ENCODE data around the gene HSD17B12. TPM values are rescaled to one million over a fixed set of nuclear protein-coding genes. Genes with fewer than 3 reads are reported as not detected.

The HSD17B12 gene
- total RNA-seq, 1 experiment from 2014 or later = 307 TPM

DNA sequence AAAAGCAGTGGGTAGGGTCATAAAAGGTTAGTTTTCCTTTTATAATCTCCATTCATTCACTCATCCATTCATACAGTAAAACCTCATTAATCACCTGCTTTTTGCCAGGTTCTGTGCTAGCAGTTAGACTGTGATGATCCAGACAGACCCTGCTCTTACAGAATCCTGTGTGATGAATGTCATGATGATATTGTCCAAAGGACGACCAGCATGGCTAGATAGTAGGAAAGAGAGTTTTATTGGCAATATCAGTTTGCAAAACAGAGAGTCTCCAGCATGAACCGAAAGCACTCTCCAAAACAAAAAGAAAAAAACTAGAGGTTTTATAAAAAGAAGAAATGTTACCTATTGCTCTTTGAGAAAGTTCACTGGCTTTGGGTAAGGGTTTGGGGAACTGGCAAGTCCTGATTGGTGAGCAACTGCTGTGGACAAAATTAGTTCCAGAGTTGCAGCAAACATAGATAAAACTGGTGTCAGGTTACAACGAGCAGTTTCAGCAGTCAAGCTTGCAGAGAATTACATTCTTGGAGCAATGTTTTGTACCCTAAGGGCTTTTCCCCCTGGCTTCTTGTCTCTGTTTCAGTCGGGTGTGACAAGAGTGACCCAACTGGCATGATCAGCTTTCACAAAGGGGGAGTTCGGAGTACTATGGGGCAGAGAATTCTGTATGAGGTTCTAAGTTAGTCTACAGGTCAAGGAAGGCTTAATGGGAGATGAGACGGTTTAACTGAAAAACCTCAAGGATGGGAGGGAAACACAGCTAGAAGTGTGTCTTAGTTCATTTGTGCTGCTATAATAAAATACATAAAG is 58.3 kb downstream of the HSD17B12 start:
- H3K27me3 ChIP-seq (replicated peaks; ENCODE audit: insufficient read depth, low read depth, low read length, poor library complexity) = no peaks in the 10 kb centered on the region
- H3K9me3 ChIP-seq (ENCODE audit: low read depth, low read length, poor library complexity, severe bottlenecking) = no peaks in the 10 kb centered on the region
- BruUV-seq (replicated peaks) = no TSS peak
- peak; percentile 90 for DNase-seq (ENCODE audit: low spot score)
- H3K36me3 ChIP-seq (ENCODE audit: insufficient read depth, low read length, poor library complexity, severe bottlenecking) = peaks cover 25% of the 10 kb centered on the region
- peak overlapping the region; percentile 4 for H3K4me3 ChIP-seq (ENCODE audit: low read depth, low read length, poor library complexity, severe bottlenecking)
- ChIA-PET CTCF (interaction anchor here (0.6 kb wide), 1 partner anchor 165 kb away, joined by 3 read pairs; no protein-coding TSS in a partner anchor), POLR2A (ENCODE audit: low non-redundant PET) (no interaction called here)
- peaks cover 47% of the 10 kb centered on the region for H3K4me1 ChIP-seq (ENCODE audit: insufficient read depth, low read length, poor library complexity, severe bottlenecking)
- peak overlapping the region; percentile 68 for H3K27ac ChIP-seq (ENCODE audit: low read depth, low read length, poor library complexity, severe bottlenecking)
- intact Hi-C loops (cut with micrococcal nuclease; ENCODE audit: unreplicated experiment) = no loop called here
- no peak for TF ChIP-seq EZH2 (IDR thresholded peaks at IDR 0.05; ENCODE audit: borderline replicate concordance, low read depth, low read length, poor library complexity, severe bottlenecking)
- TF ChIP-seq, protein P1, sequence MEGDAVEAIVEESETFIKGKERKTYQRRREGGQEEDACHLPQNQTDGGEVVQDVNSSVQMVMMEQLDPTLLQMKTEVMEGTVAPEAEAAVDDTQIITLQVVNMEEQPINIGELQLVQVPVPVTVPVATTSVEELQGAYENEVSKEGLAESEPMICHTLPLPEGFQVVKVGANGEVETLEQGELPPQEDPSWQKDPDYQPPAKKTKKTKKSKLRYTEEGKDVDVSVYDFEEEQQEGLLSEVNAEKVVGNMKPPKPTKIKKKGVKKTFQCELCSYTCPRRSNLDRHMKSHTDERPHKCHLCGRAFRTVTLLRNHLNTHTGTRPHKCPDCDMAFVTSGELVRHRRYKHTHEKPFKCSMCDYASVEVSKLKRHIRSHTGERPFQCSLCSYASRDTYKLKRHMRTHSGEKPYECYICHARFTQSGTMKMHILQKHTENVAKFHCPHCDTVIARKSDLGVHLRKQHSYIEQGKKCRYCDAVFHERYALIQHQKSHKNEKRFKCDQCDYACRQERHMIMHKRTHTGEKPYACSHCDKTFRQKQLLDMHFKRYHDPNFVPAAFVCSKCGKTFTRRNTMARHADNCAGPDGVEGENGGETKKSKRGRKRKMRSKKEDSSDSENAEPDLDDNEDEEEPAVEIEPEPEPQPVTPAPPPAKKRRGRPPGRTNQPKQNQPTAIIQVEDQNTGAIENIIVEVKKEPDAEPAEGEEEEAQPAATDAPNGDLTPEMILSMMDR (conservative IDR thresholded peaks at IDR 0.05; ENCODE audit: low read depth, low read length) = no peak

DNA sequence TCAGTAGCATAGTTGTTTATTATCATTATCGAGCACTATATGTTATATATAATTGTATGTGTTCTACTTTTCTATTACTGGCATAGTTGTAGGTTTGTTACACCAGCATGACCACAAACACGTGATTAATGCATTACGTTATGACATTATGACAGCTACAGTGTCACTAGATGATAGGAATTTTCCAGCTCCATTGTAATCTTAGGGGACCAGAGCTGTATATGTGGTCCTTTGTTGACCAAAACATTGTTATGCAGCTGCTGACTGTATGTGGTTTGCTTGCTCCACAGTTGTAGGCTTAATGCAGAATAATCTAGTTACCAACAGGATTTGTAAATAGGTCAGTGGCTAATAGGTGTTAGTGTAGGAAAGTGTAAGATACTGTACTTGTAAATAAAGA is 66.1 kb downstream of the HSD17B12 start:
- H3K27ac ChIP-seq (ENCODE audit: low read depth, low read length, poor library complexity, severe bottlenecking) = no peak overlapping the region
- CTCF ChIA-PET = no interaction called here
- BruUV-seq (replicated peaks) = no TSS peak
- no peaks in the 10 kb centered on the region for H3K27me3 ChIP-seq (replicated peaks; ENCODE audit: insufficient read depth, low read depth, low read length, poor library complexity)
- no peak overlapping the region for H3K4me3 ChIP-seq (ENCODE audit: low read depth, low read length, poor library complexity, severe bottlenecking)
- DNase-seq (ENCODE audit: low spot score) = no peak
- peaks cover 21% of the 10 kb centered on the region for H3K36me3 ChIP-seq (ENCODE audit: insufficient read depth, low read length, poor library complexity, severe bottlenecking)
- no peaks in the 10 kb centered on the region for H3K9me3 ChIP-seq (ENCODE audit: low read depth, low read length, poor library complexity, severe bottlenecking)
- TF ChIP-seq EZH2 (IDR thresholded peaks at IDR 0.05; ENCODE audit: borderline replicate concordance, low read depth, low read length, poor library complexity, severe bottlenecking) = no peak
- TF ChIP-seq, protein P1 (conservative IDR thresholded peaks at IDR 0.05; ENCODE audit: low read depth, low read length) = no peak
- no peaks in the 10 kb centered on the region for H3K4me1 ChIP-seq (ENCODE audit: insufficient read depth, low read length, poor library complexity, severe bottlenecking)
- POLR2A ChIA-PET (ENCODE audit: low non-redundant PET) = no interaction called here
- intact Hi-C loops (cut with micrococcal nuclease; ENCODE audit: unreplicated experiment) = no loop called here

DNA sequence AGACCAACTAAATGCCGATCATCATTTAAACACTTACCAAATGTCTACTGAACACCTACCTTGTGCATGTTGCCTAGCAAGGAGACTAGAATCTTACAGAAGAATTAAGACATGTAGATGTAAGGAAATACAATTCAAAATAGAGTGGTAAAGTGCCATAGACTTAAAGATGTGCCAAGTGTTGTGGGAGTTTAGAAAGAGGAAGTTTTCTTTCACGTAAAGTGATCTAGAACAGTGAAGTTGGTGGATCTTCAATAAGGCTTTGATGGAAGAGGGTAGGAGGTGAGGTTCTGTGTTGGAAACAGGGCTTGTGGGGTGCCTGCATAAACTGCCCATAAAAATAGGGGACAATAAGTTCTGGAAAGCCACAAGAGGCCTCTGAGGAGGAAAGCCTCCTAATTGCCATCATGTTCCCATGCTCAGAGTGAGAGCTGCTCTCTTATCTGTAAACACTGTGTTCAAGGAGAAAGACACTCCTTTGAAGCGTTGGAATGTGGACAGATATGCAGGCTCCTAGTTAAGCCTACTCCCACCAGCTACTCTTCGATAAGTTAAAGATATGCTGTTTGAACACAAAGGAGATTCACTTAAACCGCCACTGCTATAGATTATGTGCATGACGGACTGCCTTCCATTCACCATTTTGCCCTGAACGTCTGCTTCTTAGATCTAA is 66.7 kb downstream of the HSD17B12 start:
- ChIA-PET CTCF (no interaction called here), POLR2A (ENCODE audit: low non-redundant PET) (no interaction called here)
- Histone ChIP-seq H3K4me1 (ENCODE audit: insufficient read depth, low read length, poor library complexity, severe bottlenecking) (no peaks in the 10 kb centered on the region), H3K9me3 (ENCODE audit: low read depth, low read length, poor library complexity, severe bottlenecking) (no peaks in the 10 kb centered on the region), H3K36me3 (ENCODE audit: insufficient read depth, low read length, poor library complexity, severe bottlenecking) (peaks cover 21% of the 10 kb centered on the region), H3K27me3 (replicated peaks; ENCODE audit: insufficient read depth, low read depth, low read length, poor library complexity) (no peaks in the 10 kb centered on the region), H3K4me3 (ENCODE audit: low read depth, low read length, poor library complexity, severe bottlenecking) (no peak overlapping the region), H3K27ac (ENCODE audit: low read depth, low read length, poor library complexity, severe bottlenecking) (no peak overlapping the region)
- no peak for DNase-seq (ENCODE audit: low spot score)
- no TSS peak for BruUV-seq (replicated peaks)
- no peak for TF ChIP-seq EZH2 (IDR thresholded peaks at IDR 0.05; ENCODE audit: borderline replicate concordance, low read depth, low read length, poor library complexity, severe bottlenecking)
- TF ChIP-seq, protein P1 (conservative IDR thresholded peaks at IDR 0.05; ENCODE audit: low read depth, low read length) = no peak
- intact Hi-C loops (cut with micrococcal nuclease; ENCODE audit: unreplicated experiment) = no loop called here
